ENCODE data around the gene TMEM39B. TPM values are rescaled to one million over a fixed set of nuclear protein-coding genes. Genes with fewer than 3 reads are reported as not detected.

Gene TMEM39B
- total and polyA plus RNA-seq, 2 experiments from 2014 or later, result 10.1 to 17.8 TPM

GRCh38 chr1:32128479-32128878 lies 55.7 kb downstream of the TMEM39B start (continued):
- no peak for TF ChIP-seq CREB1 (CRISPR knock-in tag; IDR thresholded peaks at IDR 0.05; ENCODE audit: low read depth)
- no peak for TF ChIP-seq JUNB (IDR thresholded peaks at IDR 0.05; ENCODE audit: unreplicated experiment)
- TF ChIP-seq EZH2 (IDR thresholded peaks at IDR 0.05; ENCODE audit: low read depth, unreplicated experiment), result no peak
- no peak for TF ChIP-seq EZH2phosphoT487 (IDR thresholded peaks at IDR 0.05; ENCODE audit: unreplicated experiment)
- no peak for TF ChIP-seq ZNF462 (CRISPR knock-in tag; IDR thresholded peaks at IDR 0.05)

GRCh38 chr1:32128964-32129363 lies 56.2 kb downstream of the TMEM39B start:
- no peaks in the 10 kb centered on the region for H3K9me2 ChIP-seq (ENCODE audit: insufficient read depth)
- peaks cover 50% of the 10 kb centered on the region for H4K20me1 ChIP-seq (replicated peaks; ENCODE audit: insufficient read depth)
- H3K4me1 ChIP-seq (ENCODE audit: insufficient read depth), result peaks cover 17% of the 10 kb centered on the region
- Mint-ChIP-seq H3K27me3 (ENCODE audit: insufficient read depth, low read depth, poor library complexity) (no peaks in the 10 kb centered on the region), H3K9me3 (no peaks in the 10 kb centered on the region), H3K4me1 (peaks cover 27% of the 10 kb centered on the region), H3K27ac (no peak overlapping the region), H3K36me3 (ENCODE audit: low read depth) (peaks cover 11% of the 10 kb centered on the region; the same call in 2 of the 3 replicates), H3K4me3 (no peak overlapping the region)
- H3K27ac ChIP-seq (ENCODE audit: low read depth), result peak overlapping the region; percentile 71; the same call in 1 of the 2 replicates
- no peak overlapping the region for H2AFZ ChIP-seq
- peaks cover 98% of the 10 kb centered on the region for H3K79me2 ChIP-seq (replicated peaks; ENCODE audit: insufficient read depth)
- no peak overlapping the region for H3K4me3 ChIP-seq
- ATAC-seq (no peak), DNase-seq (ENCODE audit: low spot score) (no peak)
- H3K4me2 ChIP-seq, result no peak overlapping the region; the same call in 1 of the 2 replicates
- no peaks in the 10 kb centered on the region for H3K27me3 ChIP-seq (ENCODE audit: insufficient read depth)
- no peaks in the 10 kb centered on the region for H3K36me3 ChIP-seq (ENCODE audit: insufficient read depth)
- H3F3A ChIP-seq (replicated peaks; ENCODE audit: low read depth), result peaks cover 4% of the 10 kb centered on the region; the same call in 1 of the 2 replicates
- TF ChIP-seq REST (IDR thresholded peaks at IDR 0.05; ENCODE audit: unreplicated experiment) (no peak), ZNF331 (CRISPR knock-in tag; IDR thresholded peaks at IDR 0.05; ENCODE audit: low read depth) (no peak), ZNF114 (CRISPR knock-in tag; IDR thresholded peaks at IDR 0.05) (no peak), ETS1 (IDR thresholded peaks at IDR 0.05) (no peak), STAT1 (IDR thresholded peaks at IDR 0.05; ENCODE audit: unreplicated experiment) (no peak), EZH2phosphoT487 (IDR thresholded peaks at IDR 0.05; ENCODE audit: unreplicated experiment) (no peak), CTCF (conservative IDR thresholded peaks at IDR 0.05; ENCODE audit: low read depth in 2 of 2) (no peak)

Measured in GM23338 (cell line).